ENCODE results near the gene OR4D10. TPM values are rescaled to one million over a fixed set of nuclear protein-coding genes. Genes with fewer than 3 reads are reported as not detected.

OR4D10 gene
- not detected in 2 replicates for total RNA-seq (2021)
- Bru-seq, nascent RNA, result not detected
- not detected for BruChase-seq, experiment 1, labeled RNA remaining after a 2-hour chase
- BruChase-seq, experiment 2, labeled RNA remaining after a 6-hour chase, result not detected
- long read RNA-seq, result 0 reads

DNA sequence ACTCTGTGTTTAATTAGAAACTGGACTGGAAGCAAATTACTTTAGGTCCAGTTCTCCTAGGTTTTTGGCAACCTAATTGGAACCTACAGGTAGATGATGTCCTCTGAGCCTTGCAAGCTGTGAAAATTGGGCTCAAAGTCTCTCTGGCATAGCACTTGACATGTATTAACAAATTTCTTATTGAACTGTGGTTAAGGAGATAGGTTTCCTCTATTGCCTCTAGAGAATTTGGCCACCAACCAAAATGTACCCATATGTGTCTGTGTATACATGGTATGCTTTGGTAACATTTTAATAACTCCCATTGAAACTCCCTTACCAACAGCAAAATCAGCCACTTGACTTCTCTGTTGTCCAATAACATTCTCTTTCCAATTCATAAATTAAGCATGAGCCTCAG, at the start of gene OR4D10:
Gene OR4D10, plus strand, starts transcription at position 301 of the 400 bp plus-strand sequence. CDS start 4,115 bp downstream, outside the sequence.
- Histone ChIP-seq H4K20me1 (ENCODE audit: insufficient read depth) (no peaks in the 10 kb centered on the region), H3K4me3 (no peak within 1 kb of the TSS), H3K4me2 (no peak within 1 kb of the TSS), H3F3A (ENCODE audit: insufficient read depth, low read depth) (no peaks in the 10 kb centered on the region), H3K9me3 (ENCODE audit: insufficient read depth, low read depth) (no peaks in the 10 kb centered on the region), H3K27ac (no peak within 1 kb of the TSS), H3K36me3 (ENCODE audit: low read depth) (no peaks in the 10 kb centered on the region), H2AFZ (no peak within 1 kb of the TSS; the same call in 1 of the 2 replicates), H3K27me3 (ENCODE audit: insufficient read depth, low read depth) (peaks cover 29% of the 10 kb centered on the region), H3K4me1 (replicated peaks; ENCODE audit: insufficient read depth) (no peaks in the 10 kb centered on the region), H3K79me2 (ENCODE audit: low read depth) (no peaks in the 10 kb centered on the region), H3K9me2 (ENCODE audit: insufficient read depth) (no peaks in the 10 kb centered on the region)
- ChIA-PET POLR2A (ENCODE audit: unreplicated experiment) (interaction anchor here (0.7 kb wide), 1 partner anchor 30 kb away, joined by 17 read pairs; no protein-coding TSS in a partner anchor), CTCF (no interaction called here)
- TF ChIP-seq EZH2 (IDR thresholded peaks at IDR 0.05; ENCODE audit: low read depth), result no peak
- TF ChIP-seq, protein P1, sequence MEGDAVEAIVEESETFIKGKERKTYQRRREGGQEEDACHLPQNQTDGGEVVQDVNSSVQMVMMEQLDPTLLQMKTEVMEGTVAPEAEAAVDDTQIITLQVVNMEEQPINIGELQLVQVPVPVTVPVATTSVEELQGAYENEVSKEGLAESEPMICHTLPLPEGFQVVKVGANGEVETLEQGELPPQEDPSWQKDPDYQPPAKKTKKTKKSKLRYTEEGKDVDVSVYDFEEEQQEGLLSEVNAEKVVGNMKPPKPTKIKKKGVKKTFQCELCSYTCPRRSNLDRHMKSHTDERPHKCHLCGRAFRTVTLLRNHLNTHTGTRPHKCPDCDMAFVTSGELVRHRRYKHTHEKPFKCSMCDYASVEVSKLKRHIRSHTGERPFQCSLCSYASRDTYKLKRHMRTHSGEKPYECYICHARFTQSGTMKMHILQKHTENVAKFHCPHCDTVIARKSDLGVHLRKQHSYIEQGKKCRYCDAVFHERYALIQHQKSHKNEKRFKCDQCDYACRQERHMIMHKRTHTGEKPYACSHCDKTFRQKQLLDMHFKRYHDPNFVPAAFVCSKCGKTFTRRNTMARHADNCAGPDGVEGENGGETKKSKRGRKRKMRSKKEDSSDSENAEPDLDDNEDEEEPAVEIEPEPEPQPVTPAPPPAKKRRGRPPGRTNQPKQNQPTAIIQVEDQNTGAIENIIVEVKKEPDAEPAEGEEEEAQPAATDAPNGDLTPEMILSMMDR (conservative IDR thresholded peaks at IDR 0.05), result no peak
- no peak for DNase-seq
- no TSS peak for BruUV-seq (replicated peaks)
- intact Hi-C loops (cut with micrococcal nuclease; ENCODE audit: unreplicated experiment), result no loop called here

DNA sequence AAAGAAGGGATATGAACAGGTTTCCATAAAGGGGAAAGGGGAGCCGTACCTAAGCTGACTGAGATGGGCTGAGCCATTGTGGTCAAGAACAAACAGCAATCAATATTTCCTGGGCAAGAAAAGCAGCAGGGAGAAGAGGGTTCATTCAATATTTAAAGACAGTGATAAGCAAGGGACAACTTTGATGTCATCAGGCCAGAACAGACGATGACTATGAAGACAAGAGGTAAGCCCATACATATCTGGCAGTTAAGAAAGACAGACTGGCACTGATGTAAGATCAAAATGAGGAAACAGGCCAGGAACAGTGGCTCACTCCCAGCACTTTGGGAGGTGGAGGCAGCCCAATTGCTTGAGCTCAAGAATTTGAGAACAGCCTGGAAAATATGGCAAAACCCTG, 49.3 kb upstream of the OR4D10 start:
- no peak for DNase-seq
- BruUV-seq (replicated peaks), result no TSS peak
- POLR2A ChIA-PET (ENCODE audit: unreplicated experiment), result no interaction called here
- H2AFZ ChIP-seq, result no peak overlapping the region
- CTCF ChIA-PET, result no interaction called here
- H3K27ac ChIP-seq, result no peak overlapping the region
- H3K4me2 ChIP-seq, result no peak overlapping the region
- H3K4me1 ChIP-seq (replicated peaks; ENCODE audit: insufficient read depth), result no peaks in the 10 kb centered on the region
- intact Hi-C loops (cut with micrococcal nuclease; ENCODE audit: unreplicated experiment), result no loop called here
- H3K36me3 ChIP-seq (ENCODE audit: low read depth), result no peaks in the 10 kb centered on the region
- H4K20me1 ChIP-seq (ENCODE audit: insufficient read depth), result no peaks in the 10 kb centered on the region
- H3K79me2 ChIP-seq (ENCODE audit: low read depth), result no peaks in the 10 kb centered on the region
- H3F3A ChIP-seq (ENCODE audit: insufficient read depth, low read depth), result no peaks in the 10 kb centered on the region
- 0 out of 2 replicates have a peak, but pooled peaks cover 5% of the 10 kb centered on the region for H3K27me3 ChIP-seq (ENCODE audit: insufficient read depth, low read depth)
- H3K9me2 ChIP-seq (ENCODE audit: insufficient read depth), result no peaks in the 10 kb centered on the region; the same call in 1 of the 2 replicates
- H3K9me3 ChIP-seq (ENCODE audit: insufficient read depth, low read depth), result no peaks in the 10 kb centered on the region; the same call in 1 of the 2 replicates
- TF ChIP-seq, protein P1 (conservative IDR thresholded peaks at IDR 0.05), result no peak
- TF ChIP-seq EZH2 (IDR thresholded peaks at IDR 0.05; ENCODE audit: low read depth), result no peak
- no peak overlapping the region for H3K4me3 ChIP-seq

DNA sequence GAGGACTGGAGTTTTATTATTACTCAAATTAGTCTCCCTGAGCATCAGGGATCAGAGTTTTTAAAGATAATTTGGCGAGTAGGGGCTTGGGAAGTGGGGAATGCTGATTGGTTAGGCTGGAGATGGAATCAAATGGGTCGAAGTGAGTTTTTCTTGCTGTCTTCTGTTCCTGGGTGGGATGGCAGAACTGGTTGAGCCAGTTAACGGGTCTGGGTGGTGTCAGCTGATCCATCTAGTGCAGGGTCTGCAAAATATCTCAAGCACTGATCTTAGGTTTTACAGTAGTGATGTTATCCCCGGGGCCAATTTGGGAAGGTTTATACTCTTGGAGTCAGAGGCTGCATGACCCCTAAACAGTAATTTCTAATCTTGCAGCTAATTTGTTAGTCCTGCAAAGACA, 48.0 kb upstream of the OR4D10 start:
- no peak for DNase-seq
- ChIA-PET CTCF (interaction anchor here (0.6 kb wide), 1 partner anchor 1758 kb away, joined by 4 read pairs; no protein-coding TSS in a partner anchor), POLR2A (ENCODE audit: unreplicated experiment) (no interaction called here)
- Histone ChIP-seq H3F3A (ENCODE audit: insufficient read depth, low read depth) (no peaks in the 10 kb centered on the region), H3K9me2 (ENCODE audit: insufficient read depth) (no peaks in the 10 kb centered on the region; the same call in 1 of the 2 replicates), H3K4me1 (replicated peaks; ENCODE audit: insufficient read depth) (no peaks in the 10 kb centered on the region), H3K4me2 (no peak overlapping the region), H3K79me2 (ENCODE audit: low read depth) (no peaks in the 10 kb centered on the region), H3K27ac (no peak overlapping the region), H2AFZ (no peak overlapping the region), H3K36me3 (ENCODE audit: low read depth) (no peaks in the 10 kb centered on the region), H3K27me3 (ENCODE audit: insufficient read depth, low read depth) (no peaks in the 10 kb centered on the region), H3K9me3 (ENCODE audit: insufficient read depth, low read depth) (no peaks in the 10 kb centered on the region; the same call in 1 of the 2 replicates), H4K20me1 (ENCODE audit: insufficient read depth) (no peaks in the 10 kb centered on the region), H3K4me3 (no peak overlapping the region)
- TF ChIP-seq, protein P1 (conservative IDR thresholded peaks at IDR 0.05), result no peak
- no peak for TF ChIP-seq EZH2 (IDR thresholded peaks at IDR 0.05; ENCODE audit: low read depth)
- intact Hi-C loops (cut with micrococcal nuclease; ENCODE audit: unreplicated experiment), result no loop called here
- no TSS peak for BruUV-seq (replicated peaks)

All from PC-9 (cell line).